GM19463 (cell line): Measurements from ENCODE around the gene RPTOR.
"Not testable (repeated sequence)": the region's sequence is repeated elsewhere in the genome, so short reads cannot be mapped to it uniquely, and the experiment has no call there.

ENCODE experiments used
- ATAC-seq: cut with Tn5 transposase; IDR thresholded peaks from one replicate; pipeline ENCODE4 v1.9.1; 2021; ENCODE audit warnings: mild to moderate bottlenecking, moderate library complexity; ENCODE audit not compliant: unreplicated experiment

Gene RPTOR

GRCh38 chr17:80793421-80793820, 248.8 kb downstream of the RPTOR start:
- ATAC-seq: no peak

- ATAC-seq: no peak
These were observed 249.2 kb downstream of the RPTOR start for GRCh38 chr17:80793851-80794267.

- no peak for ATAC-seq
These were observed 249.8 kb downstream of the RPTOR start for GRCh38 chr17:80794281-80795089.

GRCh38 chr17:80795090-80795580, 250.5 kb downstream of the RPTOR start:
- no peak for ATAC-seq

- ATAC-seq: no peak
These were observed 251.1 kb downstream of the RPTOR start for GRCh38 chr17:80795754-80796153.

- ATAC-seq: no peak
These were observed 251.8 kb downstream of the RPTOR start for GRCh38 chr17:80796430-80796861.

- not testable (repeated sequence) for ATAC-seq
These were observed 252.6 kb downstream of the RPTOR start for GRCh38 chr17:80797222-80797621.

GRCh38 chr17:80797741-80798594, 253.3 kb downstream of the RPTOR start:
- ATAC-seq: no peak

GRCh38 chr17:80798595-80799537, 254.2 kb downstream of the RPTOR start:
- no peak for ATAC-seq

GRCh38 chr17:80799538-80800480, 255.2 kb downstream of the RPTOR start:
- ATAC-seq: no peak

- no peak for ATAC-seq
These were observed 256.1 kb downstream of the RPTOR start for GRCh38 chr17:80800481-80801391.

GRCh38 chr17:80802626-80803450, 258.2 kb downstream of the RPTOR start:
- no peak for ATAC-seq

- no peak for ATAC-seq
These were observed 259.1 kb downstream of the RPTOR start for GRCh38 chr17:80803451-80804428.

GRCh38 chr17:80804466-80804865, 259.8 kb downstream of the RPTOR start:
- ATAC-seq: no peak

GRCh38 chr17:80805032-80805751, 260.6 kb downstream of the RPTOR start:
- ATAC-seq: no peak

- ATAC-seq: no peak
These were observed 262.4 kb downstream of the RPTOR start for GRCh38 chr17:80807014-80807413.
